ENCODE results near the gene GLP1R.

DNA sequence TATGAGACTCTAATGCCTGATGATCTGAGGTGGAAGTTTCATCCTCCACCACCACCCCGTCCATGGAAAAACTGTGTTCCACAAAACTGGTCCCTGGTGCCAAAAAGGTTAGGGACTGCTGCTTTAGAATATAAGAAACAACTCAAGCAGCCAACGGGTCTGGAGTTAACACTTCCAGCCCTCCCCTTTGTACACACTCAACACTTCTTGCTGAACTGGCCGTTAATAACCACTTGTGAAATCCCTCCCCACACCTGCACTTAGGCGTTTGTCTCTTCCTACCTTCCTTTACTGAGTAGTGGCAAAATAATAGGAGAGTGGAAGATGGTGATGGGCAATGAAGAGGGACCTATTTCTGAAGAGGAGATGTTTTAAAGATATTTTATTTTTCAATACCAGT is 55.9 kb downstream of the GLP1R start:
- TF ChIP-seq POLR2A (IDR thresholded peaks at IDR 0.05) = no peak
- TF ChIP-seq, protein P1, sequence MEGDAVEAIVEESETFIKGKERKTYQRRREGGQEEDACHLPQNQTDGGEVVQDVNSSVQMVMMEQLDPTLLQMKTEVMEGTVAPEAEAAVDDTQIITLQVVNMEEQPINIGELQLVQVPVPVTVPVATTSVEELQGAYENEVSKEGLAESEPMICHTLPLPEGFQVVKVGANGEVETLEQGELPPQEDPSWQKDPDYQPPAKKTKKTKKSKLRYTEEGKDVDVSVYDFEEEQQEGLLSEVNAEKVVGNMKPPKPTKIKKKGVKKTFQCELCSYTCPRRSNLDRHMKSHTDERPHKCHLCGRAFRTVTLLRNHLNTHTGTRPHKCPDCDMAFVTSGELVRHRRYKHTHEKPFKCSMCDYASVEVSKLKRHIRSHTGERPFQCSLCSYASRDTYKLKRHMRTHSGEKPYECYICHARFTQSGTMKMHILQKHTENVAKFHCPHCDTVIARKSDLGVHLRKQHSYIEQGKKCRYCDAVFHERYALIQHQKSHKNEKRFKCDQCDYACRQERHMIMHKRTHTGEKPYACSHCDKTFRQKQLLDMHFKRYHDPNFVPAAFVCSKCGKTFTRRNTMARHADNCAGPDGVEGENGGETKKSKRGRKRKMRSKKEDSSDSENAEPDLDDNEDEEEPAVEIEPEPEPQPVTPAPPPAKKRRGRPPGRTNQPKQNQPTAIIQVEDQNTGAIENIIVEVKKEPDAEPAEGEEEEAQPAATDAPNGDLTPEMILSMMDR (IDR thresholded peaks at IDR 0.05) = no peak
